Body of pancreas (tissue), 4 donors: ENCODE results near the gene SERPINH1. TPM values are rescaled to one million over a fixed set of nuclear protein-coding genes. Genes with fewer than 3 reads are reported as not detected.

Experiments used
- ATAC-seq: fragments of 150-250 bp; one replicate; pipeline ENCODE4 v1.9.1; 2016
- DNase-seq, 4 donors: peaks; one replicate each; pipeline ENCODE4 v3.0.0-alpha.2; 2019
- H3K27ac ChIP-seq, 4 donors: fragments of 200-600 bp; sonication (generic); 1 replicate in 3 of 4; 2 replicates in 1 of 4; pipeline versions ENCODE4 v1.5.1 to v1.6.1; 2016 to 2019; ENCODE audit warnings: mild to moderate bottlenecking in 1 of 4, mixed read lengths in 1 of 4, moderate library complexity in 1 of 4
- H3K27me3 ChIP-seq, 2 donors: fragments of 200-600 bp; sonication (generic); one replicate each; pipeline ENCODE4 v1.6.0; 2016; ENCODE audit warnings: mild to moderate bottlenecking in 1 of 2
- H3K36me3 ChIP-seq, 2 donors: fragments of 200-600 bp; sonication (generic); replicated peaks in 1 of 2; 2 replicates each; pipeline ENCODE4 v1.5.1; 2016; ENCODE audit warnings: low read depth in 2 of 2; ENCODE audit not compliant: insufficient read depth in 1 of 2
- H3K4me1 ChIP-seq: fragments of 200-600 bp; sonication (generic); one replicate; pipeline ENCODE4 v1.6.0; 2016
- H3K4me3 ChIP-seq, 2 donors: fragments of 200-600 bp; sonication (generic); 1 replicate in 1 of 2; 2 replicates in 1 of 2; pipeline ENCODE4 v1.5.1; 2016 to 2019
- H3K9me3 ChIP-seq, 3 donors: fragments of 200-600 bp; sonication (generic); 1 replicate in 2 of 3; 2 replicates in 1 of 3; pipeline ENCODE4 v1.5.1; 2016
- POLR2A ChIP-seq, 3 donors: fragments of 450-650 bp; IDR thresholded peaks; one replicate each; pipeline ENCODE4 v1.6.1; 2016; ENCODE audit warnings: antibody characterized with exemption in 3 of 3, mild to moderate bottlenecking in 2 of 3
- WGBS, 2 donors: methylation state at CpG; one replicate each; pipeline ENCODE4 v1.1.5; 2017; 5-methylcytosine and 5-hydroxymethylcytosine counted together
- intact Hi-C: fragments of 100-400 bp; cut with DNase I; formaldehyde crosslinking; loops from one replicate; pipeline ENCODE4 v1.15.1; 2023
- total RNA-seq, 2 donors: library from RNA; depleted of rRNA; stranded (reverse); fragments of >200 nt; gene quantifications; one replicate each; pipeline ENCODE4 v1.1.0, GENCODE V29; 2016
- TF ChIP-seq, protein P1 (sequence below), 7 experiments: fragments of 450-650 bp in 4 of 7; fragments of 200-600 bp in 3 of 7; sonication (generic) in 3 of 7; IDR thresholded peaks; one replicate each; pipeline ENCODE4 v1.5.1; 2016 to 2019; ENCODE audit warnings: antibody characterized with exemption in 7 of 7

The SERPINH1 gene
- total RNA-seq, 2 donors from 2014 or later, result 78.3 to 166 TPM

DNA sequence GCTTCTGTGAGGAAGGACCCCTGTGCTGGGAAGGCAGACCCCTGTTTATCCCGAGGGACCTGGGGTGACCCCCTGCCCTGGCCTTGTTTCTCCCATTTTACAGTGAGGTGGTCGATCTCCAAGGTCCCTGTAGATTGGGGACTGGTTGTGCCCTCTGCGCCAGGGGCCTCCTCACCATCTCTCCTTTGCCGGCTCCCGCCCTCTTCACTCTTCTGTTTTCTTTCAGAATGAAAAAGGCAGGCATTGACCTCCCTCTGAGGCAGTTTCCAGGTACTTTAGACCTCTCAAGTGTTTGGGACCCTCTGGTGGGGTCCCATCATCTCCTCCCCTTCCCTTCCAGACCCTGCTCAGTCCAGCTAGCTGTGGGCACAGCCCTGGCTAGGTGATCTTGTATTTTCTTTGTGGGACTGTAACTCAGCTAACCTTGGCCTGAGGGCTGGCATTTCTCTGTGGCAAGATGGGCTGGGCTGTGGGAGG, 1.5 kb downstream of the SERPINH1 start:
- H3K4me1 ChIP-seq, result peaks cover 44% of the 10 kb centered on the region
- 44 to 48% methylated on average over 5 of the region's 5 CpGs for WGBS, 2 donors
- TF ChIP-seq, protein P1, sequence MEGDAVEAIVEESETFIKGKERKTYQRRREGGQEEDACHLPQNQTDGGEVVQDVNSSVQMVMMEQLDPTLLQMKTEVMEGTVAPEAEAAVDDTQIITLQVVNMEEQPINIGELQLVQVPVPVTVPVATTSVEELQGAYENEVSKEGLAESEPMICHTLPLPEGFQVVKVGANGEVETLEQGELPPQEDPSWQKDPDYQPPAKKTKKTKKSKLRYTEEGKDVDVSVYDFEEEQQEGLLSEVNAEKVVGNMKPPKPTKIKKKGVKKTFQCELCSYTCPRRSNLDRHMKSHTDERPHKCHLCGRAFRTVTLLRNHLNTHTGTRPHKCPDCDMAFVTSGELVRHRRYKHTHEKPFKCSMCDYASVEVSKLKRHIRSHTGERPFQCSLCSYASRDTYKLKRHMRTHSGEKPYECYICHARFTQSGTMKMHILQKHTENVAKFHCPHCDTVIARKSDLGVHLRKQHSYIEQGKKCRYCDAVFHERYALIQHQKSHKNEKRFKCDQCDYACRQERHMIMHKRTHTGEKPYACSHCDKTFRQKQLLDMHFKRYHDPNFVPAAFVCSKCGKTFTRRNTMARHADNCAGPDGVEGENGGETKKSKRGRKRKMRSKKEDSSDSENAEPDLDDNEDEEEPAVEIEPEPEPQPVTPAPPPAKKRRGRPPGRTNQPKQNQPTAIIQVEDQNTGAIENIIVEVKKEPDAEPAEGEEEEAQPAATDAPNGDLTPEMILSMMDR (IDR thresholded peaks at IDR 0.05), result no peak
- no peak for TF ChIP-seq POLR2A (IDR thresholded peaks at IDR 0.05)
- H3K4me3 ChIP-seq, result no peak overlapping the region
- peaks cover 0 to 5% of the 10 kb centered on the region in 2 donors for H3K36me3 ChIP-seq
- H3K27ac ChIP-seq, result peak overlapping the region in 3 of 4 donors; percentile 92 to 98 (median 93)
- no peak for ATAC-seq
- H3K9me3 ChIP-seq, result no peaks in the 10 kb centered on the region
- H3K27me3 ChIP-seq, result no peaks in the 10 kb centered on the region
- intact Hi-C loops, result no loop called here
- DNase-seq, result no peak

DNA sequence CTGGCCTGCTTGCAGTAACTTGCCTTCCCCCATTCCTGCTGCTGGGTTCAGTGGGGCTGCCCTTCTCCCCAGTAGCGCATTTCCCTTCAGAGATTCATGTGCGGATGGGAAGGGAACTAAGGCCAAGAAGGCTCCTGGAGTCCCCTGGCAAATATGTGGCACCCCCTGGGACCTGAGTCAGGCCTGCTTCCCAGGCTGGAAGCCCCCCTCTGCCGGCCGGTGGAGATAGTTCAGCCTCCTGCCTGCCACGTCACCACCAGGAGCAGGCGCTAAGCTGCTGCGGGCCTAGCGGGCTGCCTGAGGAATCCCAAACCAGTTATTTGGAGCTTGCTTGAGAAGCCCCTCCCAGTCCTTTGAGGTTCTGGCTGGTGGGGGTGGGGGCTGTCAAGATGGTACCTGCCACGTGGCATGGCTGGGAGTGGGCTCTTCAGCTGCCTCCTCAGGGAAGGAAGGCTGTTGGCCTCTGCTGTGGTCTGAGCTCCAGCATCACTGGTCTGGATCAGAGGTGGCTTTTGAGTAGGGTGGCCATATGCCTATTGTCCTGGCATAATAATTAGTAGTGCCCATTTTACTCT, 2.0 kb downstream of the SERPINH1 start:
- Histone ChIP-seq H3K4me3 (no peak overlapping the region), H3K27ac (peak overlapping the region in 3 of 4 donors; percentile 92 to 98 (median 93)), H3K36me3 (peaks cover 0 to 10% of the 10 kb centered on the region in 2 donors), H3K27me3 (no peaks in the 10 kb centered on the region), H3K9me3 (no peaks in the 10 kb centered on the region), H3K4me1 (peaks cover 44% of the 10 kb centered on the region)
- 52 to 100% methylated on average over 1 to 9 of the region's 9 CpGs for WGBS, 2 donors
- intact Hi-C loops, result no loop called here
- ATAC-seq, result no peak
- DNase-seq, result peak in 3 of 4 donors; percentile 37 to 42 (median 42)
- TF ChIP-seq, protein P1 (IDR thresholded peaks at IDR 0.05), result peak in 1 of 7 experiments; percentile 16
- TF ChIP-seq POLR2A (IDR thresholded peaks at IDR 0.05), result no peak

DNA sequence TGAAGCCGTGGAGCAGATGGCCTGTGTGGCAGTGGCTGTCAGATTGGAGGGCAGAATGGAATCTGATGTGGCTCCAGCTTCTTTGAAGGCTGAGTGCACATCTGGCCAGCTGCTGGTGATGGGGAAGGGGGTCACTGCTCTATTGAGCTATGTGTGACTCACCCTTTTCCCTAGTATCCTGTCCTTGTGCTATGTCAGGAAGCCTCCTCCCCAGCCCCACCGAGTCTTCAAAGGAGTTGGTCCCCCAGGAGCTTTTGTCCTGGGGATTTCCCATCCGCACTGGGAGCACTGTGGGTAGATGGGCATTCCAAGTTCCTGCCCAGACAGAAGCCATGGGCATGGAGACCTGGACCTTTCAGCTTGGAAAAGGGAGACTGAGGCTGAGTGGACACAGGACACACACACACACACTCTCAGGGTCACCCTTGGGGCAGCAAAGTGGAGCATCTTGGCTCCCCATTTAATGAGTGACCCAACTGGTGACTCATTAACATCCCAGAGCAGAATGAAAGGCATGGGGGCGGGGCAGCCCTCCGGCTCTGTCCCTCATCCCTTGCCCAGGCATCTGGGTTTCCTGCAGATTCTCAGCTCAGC, 3.3 kb downstream of the SERPINH1 start:
- TF ChIP-seq, protein P1 (IDR thresholded peaks at IDR 0.05), result no peak
- TF ChIP-seq POLR2A (IDR thresholded peaks at IDR 0.05), result no peak
- WGBS, 2 donors, result 48 to 62% methylated on average over 3 to 5 of the region's 5 CpGs
- intact Hi-C loops, result no loop called here
- peaks cover 44% of the 10 kb centered on the region for H3K4me1 ChIP-seq
- ATAC-seq (no peak), DNase-seq (peak in 3 of 4 donors; percentile 42 to 59 (median 43))
- no peaks in the 10 kb centered on the region for H3K27me3 ChIP-seq
- H3K9me3 ChIP-seq, result no peaks in the 10 kb centered on the region
- H3K36me3 ChIP-seq, result peaks cover 0 to 15% of the 10 kb centered on the region in 2 donors
- H3K4me3 ChIP-seq, result no peak overlapping the region
- peak overlapping the region in 3 of 4 donors; percentile 92 to 98 (median 93) for H3K27ac ChIP-seq

DNA sequence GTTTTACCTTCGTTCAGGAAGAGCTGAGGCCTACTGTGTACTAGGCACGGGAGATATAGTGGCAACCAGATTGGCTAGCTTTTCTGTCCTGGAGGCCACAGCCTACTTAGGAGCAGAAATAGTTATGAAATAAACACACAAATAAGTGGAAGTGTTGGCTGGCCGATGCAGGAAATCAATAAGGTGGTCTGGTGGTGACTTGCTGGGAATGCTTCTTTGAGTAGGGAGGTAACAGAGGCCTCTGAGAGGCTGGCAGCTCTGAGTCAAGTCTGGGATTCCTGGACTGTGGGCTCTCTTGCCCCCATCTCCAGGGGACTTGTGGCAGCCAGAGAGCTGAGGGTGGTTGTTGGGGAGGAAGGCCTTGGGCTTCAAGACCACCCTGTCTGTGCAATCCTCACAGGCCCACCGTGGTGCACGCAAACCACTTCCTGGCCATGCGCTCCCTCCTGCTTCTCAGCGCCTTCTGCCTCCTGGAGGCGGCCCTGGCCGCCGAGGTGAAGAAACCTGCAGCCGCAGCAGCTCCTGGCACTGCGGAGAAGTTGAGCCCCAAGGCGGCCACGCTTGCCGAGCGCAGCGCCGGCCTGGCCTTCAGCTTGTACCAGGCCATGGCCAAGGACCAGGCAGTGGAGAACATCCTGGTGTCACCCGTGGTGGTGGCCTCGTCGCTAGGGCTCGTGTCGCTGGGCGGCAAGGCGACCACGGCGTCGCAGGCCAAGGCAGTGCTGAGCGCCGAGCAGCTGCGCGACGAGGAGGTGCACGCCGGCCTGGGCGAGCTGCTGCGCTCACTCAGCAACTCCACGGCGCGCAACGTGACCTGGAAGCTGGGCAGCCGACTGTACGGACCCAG, 4.1 kb downstream of the SERPINH1 start:
- DNase-seq, result no peak
- 75 to 86% methylated on average over 9 to 41 of the region's 43 CpGs for WGBS, 2 donors
- Histone ChIP-seq H3K4me1 (peaks cover 43% of the 10 kb centered on the region), H3K4me3 (no peak overlapping the region), H3K36me3 (peaks cover 0 to 20% of the 10 kb centered on the region in 2 donors), H3K9me3 (no peaks in the 10 kb centered on the region), H3K27ac (peak overlapping the region in 2 of 4 donors; percentile 93 to 98), H3K27me3 (no peaks in the 10 kb centered on the region)
- intact Hi-C loops, result no loop called here
- TF ChIP-seq, protein P1 (IDR thresholded peaks at IDR 0.05), result no peak
- TF ChIP-seq POLR2A (IDR thresholded peaks at IDR 0.05), result no peak
- ATAC-seq, result no peak
